Stimulated activated CD8-positive, alpha-beta memory T cell treated with anti-CD3 and anti-CD28 coated beads, Interleukin-7, amount 100 ng/mL, for 4 hours (primary cell): Measurements from ENCODE around the gene ASPDH.

Experiments
- DNase-seq, 2 donors: peaks; one replicate each; pipeline ENCODE4 v3.0.0-alpha.2; 2020; ENCODE audit warnings: low read depth in 2 of 2

ASPDH gene

DNA sequence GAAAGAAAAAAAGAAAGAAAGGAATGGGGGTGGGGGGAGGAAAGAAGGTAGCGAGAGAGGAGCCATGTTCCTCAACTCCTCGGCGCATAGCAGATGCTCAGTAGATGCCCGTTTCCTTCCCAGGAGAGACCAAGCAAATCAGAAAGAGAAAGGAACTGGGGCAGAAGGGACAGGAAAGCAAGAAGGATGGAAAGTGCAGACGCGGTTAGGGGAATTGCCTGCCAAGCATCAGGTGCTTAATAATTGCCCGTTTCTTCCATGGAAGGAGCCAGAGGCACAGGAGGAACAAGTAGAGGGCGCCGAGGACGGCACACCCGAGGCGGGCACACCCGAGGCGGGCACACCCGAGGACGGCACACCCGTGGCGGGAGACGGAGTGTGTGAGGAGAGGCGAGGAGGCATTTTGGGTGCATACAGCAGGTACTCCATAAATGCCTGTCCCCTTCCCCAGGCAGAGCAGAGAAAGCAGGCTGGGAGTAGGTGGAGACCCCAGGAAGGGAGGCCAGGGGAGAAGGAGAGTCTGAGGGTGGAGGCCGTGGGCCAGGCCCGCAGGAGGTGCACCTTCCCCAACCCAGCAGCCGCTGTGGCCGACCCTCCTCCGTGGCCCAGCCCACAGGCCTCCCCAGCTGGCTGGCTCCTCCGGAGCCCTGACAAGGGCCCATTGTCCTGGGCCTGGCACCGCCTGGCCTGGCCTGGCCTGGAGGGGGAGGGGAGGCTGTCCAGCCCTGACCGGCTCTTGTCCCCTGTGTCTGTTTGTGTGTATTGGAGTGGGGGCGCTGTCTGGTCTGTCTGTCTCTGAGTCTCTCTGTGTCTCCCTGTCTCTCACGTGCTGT is 17.3 kb downstream of the ASPDH start:
- DNase-seq, result no peak

- DNase-seq, result no peak
Observed at GRCh38 chr19:50495020-50495531, 18.6 kb downstream of the ASPDH start.

GRCh38 chr19:50494186-50495019 is 19.3 kb downstream of the ASPDH start:
- DNase-seq, result no peak

DNA sequence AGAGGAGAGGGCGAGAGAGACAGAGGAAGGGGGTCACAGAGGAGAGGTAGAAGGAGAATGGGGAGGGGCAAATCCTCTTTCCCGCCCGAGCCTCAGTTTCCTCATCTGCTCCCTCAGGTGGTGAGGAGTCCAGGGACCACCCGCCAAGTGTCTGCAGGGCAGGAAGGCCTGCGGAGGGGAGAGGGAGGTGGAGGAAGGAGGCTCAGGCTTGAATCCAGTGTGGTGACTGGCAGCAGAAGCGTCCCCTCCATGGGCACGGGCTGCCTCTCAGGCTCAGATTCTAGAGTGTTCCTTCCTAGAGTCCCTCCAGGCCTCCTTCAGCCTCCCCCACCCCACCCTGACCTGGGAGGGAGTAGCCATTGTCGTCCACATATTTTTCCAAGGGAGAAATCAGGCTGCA is 20.5 kb downstream of the ASPDH start:
- no peak for DNase-seq

GRCh38 chr19:50492303-50493052 is 21.2 kb downstream of the ASPDH start:
- DNase-seq, result no peak

DNA sequence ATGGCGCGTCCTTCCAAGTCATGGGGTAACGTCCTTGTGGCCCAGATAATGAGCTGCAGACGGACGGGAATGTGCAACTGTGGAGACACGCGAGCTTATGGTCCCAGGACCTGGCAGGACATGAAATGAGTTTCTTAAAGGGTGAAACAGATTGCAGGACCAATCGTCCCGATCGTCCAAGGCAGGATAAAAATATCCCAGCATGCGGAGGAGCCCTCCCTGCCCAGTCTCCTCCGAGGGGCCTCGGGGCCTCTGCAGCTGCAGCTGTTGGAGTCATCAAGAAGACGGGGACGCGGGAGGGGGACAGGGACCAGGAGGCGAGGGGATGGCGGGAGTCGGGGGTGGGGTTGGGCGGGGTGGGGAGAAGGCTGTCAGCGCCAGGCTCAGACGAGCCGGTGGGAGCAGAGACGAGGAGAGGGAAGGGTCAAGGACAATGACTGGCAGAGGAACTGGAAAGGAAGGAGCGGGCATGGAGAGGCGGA is 22.7 kb downstream of the ASPDH start:
- DNase-seq, result no peak

GRCh38 chr19:50490411-50490811 is 23.3 kb downstream of the ASPDH start:
- no peak for DNase-seq

- DNase-seq, result no peak
Observed at GRCh38 chr19:50489461-50490011, 24.2 kb downstream of the ASPDH start.

GRCh38 chr19:50488389-50489194 is 25.1 kb downstream of the ASPDH start:
- no peak for DNase-seq

GRCh38 chr19:50486823-50487515 is 26.7 kb downstream of the ASPDH start:
- DNase-seq, result peak in 1 of 2 donors; percentile 14

GRCh38 chr19:50485284-50485955 is 28.3 kb downstream of the ASPDH start:
- DNase-seq, result no peak

GRCh38 chr19:50482916-50483315 is 30.8 kb downstream of the ASPDH start:
- no peak for DNase-seq

- no peak for DNase-seq
Observed at GRCh38 chr19:50482271-50482855, 31.4 kb downstream of the ASPDH start.

DNA sequence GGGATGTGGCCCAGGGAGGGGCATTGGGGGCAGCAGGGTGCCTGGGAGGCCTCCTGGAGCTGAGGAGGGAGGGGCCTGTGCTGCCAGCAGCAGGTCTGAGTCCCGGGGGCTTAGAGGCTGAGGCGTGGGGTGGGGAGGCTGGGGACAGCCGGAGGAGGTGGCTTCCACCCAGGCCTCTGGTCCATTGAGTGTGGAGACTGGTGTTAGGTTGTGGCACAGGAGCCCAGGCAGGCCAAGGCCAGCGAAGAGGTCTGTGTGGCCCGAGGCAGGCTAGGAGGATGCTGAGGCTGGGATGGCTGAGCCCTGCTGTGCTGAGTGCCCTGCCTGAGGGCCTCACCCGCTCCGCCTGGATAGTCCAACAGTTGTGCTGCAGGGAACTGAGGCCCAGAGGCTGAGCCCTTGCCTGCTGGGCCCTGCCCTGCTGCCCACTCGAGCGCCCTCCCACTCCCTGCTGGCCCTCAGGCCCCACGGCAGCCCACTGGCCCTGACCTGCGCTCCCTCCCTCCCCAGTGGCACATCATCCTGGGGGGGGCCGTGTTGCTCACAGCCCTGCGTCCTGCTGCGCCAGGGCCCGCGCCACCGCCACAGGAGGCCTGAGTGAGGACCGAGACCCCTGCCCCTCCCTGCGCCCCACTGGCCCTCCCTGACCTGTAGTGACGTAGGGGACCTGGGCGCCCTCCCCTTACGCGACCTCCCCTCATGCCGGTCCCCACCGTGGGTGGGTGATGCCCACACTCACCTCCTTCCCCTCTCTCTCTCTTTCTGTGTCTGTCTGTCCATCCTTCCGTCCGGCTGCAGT is 32.2 kb downstream of the ASPDH start:
- DNase-seq, result no peak

DNA sequence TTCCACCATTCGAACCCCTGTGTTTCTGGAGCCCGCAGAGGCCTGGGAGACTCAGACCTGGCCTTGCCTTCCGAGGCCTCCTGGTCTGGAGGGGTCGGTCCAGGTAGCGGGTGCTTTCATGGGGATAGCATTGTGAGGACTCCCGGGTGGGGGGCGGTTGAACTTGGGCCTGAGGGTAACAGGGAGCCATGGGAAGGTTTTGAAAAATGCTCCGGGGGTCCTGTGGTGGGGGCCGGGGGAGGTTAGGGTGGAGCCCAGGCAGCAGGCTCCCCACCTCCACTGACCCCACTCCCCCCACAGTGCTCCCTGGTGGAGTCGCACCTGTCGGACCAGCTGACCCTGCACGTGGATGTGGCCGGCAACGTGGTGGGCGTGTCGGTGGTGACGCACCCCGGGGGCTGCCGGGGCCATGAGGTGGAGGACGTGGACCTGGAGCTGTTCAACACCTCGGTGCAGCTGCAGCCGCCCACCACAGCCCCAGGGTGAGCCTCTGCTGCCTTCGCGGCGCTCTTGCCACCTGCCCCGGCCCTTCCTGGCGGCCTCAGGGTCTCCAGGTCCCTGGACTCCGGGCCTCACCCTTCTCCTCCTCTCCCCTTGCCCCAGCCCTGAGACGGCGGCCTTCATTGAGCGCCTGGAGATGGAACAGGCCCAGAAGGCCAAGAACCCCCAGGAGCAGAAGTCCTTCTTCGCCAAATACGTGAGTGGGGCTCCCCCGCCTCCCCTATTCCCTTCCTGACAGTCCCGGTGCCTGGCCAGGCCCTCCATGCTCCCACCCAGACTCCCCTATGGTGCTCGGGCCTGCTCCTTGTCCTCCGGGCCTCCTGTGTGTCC is 33.2 kb downstream of the ASPDH start:
- DNase-seq, result no peak

- no peak for DNase-seq
Observed at GRCh38 chr19:50479761-50480251, 33.9 kb downstream of the ASPDH start.
